Left ventricle myocardium inferior (tissue), 1 donor: ENCODE measurements around the gene AGPAT3. TPM values are rescaled to one million over a fixed set of nuclear protein-coding genes. Genes with fewer than 3 reads are reported as not detected.

Experiments
- DNase-seq: peaks from one replicate; pipeline ENCODE4 v3.0.0-alpha.2; 2020
- H3K27ac ChIP-seq: fragments of 200-600 bp; replicated peaks from 2 replicates; pipeline ENCODE4 v1.8.0; 2021
- H3K27me3 ChIP-seq: fragments of 200-600 bp; 2 replicates; pipeline ENCODE4 v1.8.0; 2021; ENCODE audit warnings: low read depth
- H3K36me3 ChIP-seq: fragments of 200-600 bp; 2 replicates; pipeline ENCODE4 v1.8.0; 2021
- H3K4me1 ChIP-seq: fragments of 200-600 bp; 2 replicates; pipeline ENCODE4 v1.8.0; 2021
- H3K4me3 ChIP-seq: fragments of 200-600 bp; 2 replicates; pipeline ENCODE4 v1.8.0; 2021; ENCODE audit warnings: mild to moderate bottlenecking, moderate library complexity
- H3K9me3 ChIP-seq: fragments of 200-600 bp; replicated peaks from 2 replicates; pipeline ENCODE4 v1.8.0; 2021
- intact Hi-C: fragments of 100-400 bp; cut with micrococcal nuclease; formaldehyde crosslinking; loops from one replicate; pipeline ENCODE4 v1.11.0; 2022
- total RNA-seq: library from RNA; stranded (reverse); fragmentation: NEBNext Ultra II Directional; extraction: Animal tissue kit (Norgen Biotek cat#: 25700); gene quantifications from one replicate; pipeline ENCODE4 v1.2.1, GENCODE V29; 2021
- TF ChIP-seq, protein P1 (sequence below): fragments of 200-600 bp; IDR thresholded peaks from 2 replicates; pipeline ENCODE4 v1.8.0; 2021; ENCODE audit warnings: antibody characterized with exemption, mild to moderate bottlenecking, borderline replicate concordance
- donor health status: DM: no; HTN: yes; CAD: no; lungs with severe emphysema.

The AGPAT3 gene
- total RNA-seq, 1 donor from 2014 or later, result 79.6 TPM

DNA sequence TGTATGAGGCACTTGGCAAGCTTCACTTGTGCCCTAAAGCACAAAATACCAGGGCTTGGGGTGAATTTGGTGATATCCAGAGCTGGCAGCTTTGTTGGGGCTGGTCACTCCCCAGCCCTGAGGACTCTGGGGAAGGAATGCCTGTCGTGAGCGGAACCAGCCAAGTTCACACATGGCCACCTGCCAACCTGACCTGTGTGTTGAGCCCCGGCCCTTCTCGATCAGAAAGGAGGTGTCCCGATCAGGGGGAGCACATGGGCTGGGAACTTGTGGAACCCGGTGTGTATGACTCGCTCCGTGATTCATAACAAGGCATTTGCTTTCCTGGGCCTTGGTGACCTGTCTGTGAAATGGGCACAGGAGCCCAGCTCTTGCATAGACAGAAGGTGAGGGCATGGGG is 43.1 kb downstream of the AGPAT3 start:
- Histone ChIP-seq H3K36me3 (peaks cover 9% of the 10 kb centered on the region), H3K27me3 (no peaks in the 10 kb centered on the region), H3K9me3 (peaks cover 9% of the 10 kb centered on the region), H3K4me3 (no peak overlapping the region), H3K27ac (peak overlapping the region; percentile 10), H3K4me1 (peaks cover 69% of the 10 kb centered on the region)
- intact Hi-C loops, result no loop called here
- no peak for DNase-seq
- TF ChIP-seq, protein P1, sequence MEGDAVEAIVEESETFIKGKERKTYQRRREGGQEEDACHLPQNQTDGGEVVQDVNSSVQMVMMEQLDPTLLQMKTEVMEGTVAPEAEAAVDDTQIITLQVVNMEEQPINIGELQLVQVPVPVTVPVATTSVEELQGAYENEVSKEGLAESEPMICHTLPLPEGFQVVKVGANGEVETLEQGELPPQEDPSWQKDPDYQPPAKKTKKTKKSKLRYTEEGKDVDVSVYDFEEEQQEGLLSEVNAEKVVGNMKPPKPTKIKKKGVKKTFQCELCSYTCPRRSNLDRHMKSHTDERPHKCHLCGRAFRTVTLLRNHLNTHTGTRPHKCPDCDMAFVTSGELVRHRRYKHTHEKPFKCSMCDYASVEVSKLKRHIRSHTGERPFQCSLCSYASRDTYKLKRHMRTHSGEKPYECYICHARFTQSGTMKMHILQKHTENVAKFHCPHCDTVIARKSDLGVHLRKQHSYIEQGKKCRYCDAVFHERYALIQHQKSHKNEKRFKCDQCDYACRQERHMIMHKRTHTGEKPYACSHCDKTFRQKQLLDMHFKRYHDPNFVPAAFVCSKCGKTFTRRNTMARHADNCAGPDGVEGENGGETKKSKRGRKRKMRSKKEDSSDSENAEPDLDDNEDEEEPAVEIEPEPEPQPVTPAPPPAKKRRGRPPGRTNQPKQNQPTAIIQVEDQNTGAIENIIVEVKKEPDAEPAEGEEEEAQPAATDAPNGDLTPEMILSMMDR, result no peak

GRCh38 chr21:43909741-43910400 is 44.8 kb downstream of the AGPAT3 start:
- no peaks in the 10 kb centered on the region for H3K27me3 ChIP-seq
- H3K4me1 ChIP-seq, result peaks cover 70% of the 10 kb centered on the region
- H3K36me3 ChIP-seq, result peaks cover 9% of the 10 kb centered on the region
- peaks cover 10% of the 10 kb centered on the region for H3K9me3 ChIP-seq
- DNase-seq, result no peak
- H3K4me3 ChIP-seq, result no peak overlapping the region
- no peak overlapping the region for H3K27ac ChIP-seq
- TF ChIP-seq, protein P1, result no peak
- intact Hi-C loops, result no loop called here

GRCh38 chr21:43910460-43910859 is 45.4 kb downstream of the AGPAT3 start:
- Histone ChIP-seq H3K27me3 (no peaks in the 10 kb centered on the region), H3K4me1 (peaks cover 69% of the 10 kb centered on the region), H3K4me3 (no peak overlapping the region), H3K9me3 (peaks cover 10% of the 10 kb centered on the region), H3K27ac (peak overlapping the region; percentile 56), H3K36me3 (peaks cover 9% of the 10 kb centered on the region)
- DNase-seq, result no peak
- intact Hi-C loops, result no loop called here
- TF ChIP-seq, protein P1, result no peak

DNA sequence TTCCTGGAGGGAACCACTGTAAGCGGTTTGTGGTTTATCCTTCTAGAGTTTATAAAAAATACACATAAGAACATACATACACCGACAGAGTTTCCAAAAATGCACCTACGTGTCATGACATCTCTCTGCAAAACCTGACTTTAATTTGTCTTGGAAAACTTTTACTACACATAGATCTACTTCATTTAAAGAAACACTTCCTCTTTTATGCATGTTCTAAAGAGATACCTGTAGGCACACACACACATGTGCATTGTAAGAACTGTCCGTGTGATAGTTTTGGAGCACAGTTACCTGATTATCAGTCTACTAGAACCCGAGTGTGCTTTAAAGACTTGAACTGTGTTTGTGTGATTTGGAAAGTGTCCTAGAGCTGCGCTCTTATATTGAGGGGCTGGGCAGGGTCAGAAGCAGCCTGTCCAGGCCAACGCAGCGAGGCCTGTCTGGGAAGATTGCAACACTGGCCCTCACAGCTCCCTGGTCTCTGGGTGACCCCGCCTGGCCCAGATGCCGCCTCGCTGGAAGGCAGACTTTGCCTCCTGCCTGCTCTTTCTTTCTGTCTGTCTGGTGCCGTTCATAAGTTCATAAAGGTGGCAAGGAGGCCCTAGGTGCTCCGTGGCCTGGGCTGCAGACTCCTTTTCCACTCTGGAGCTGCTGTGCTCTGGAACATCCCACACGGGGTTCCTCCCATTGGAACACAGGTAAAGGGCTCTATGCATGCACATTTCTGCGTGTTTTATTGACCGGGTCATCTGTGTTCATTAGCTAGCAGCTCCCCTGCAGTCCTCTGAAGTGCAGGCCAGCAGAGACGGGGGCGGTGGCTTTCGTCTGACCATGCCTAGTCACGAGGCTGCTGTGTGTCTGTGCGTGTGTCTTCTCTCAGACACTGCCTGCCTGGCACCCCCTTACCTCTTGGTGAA is 46.3 kb downstream of the AGPAT3 start:
- H3K27me3 ChIP-seq, result no peaks in the 10 kb centered on the region
- no peak overlapping the region for H3K4me3 ChIP-seq
- peaks cover 10% of the 10 kb centered on the region for H3K9me3 ChIP-seq
- TF ChIP-seq, protein P1, result no peak
- intact Hi-C loops, result no loop called here
- no peak for DNase-seq
- peak overlapping the region; percentile 56 for H3K27ac ChIP-seq
- peaks cover 9% of the 10 kb centered on the region for H3K36me3 ChIP-seq
- peaks cover 75% of the 10 kb centered on the region for H3K4me1 ChIP-seq

- Histone ChIP-seq H3K27ac (peak overlapping the region; percentile 56), H3K4me1 (peaks cover 81% of the 10 kb centered on the region), H3K4me3 (no peak overlapping the region), H3K27me3 (no peaks in the 10 kb centered on the region), H3K9me3 (peaks cover 10% of the 10 kb centered on the region), H3K36me3 (peaks cover 3% of the 10 kb centered on the region)
- DNase-seq, result no peak
- TF ChIP-seq, protein P1, result no peak
- intact Hi-C loops, result no loop called here
Measured at GRCh38 chr21:43911935-43912487, 47.0 kb downstream of the AGPAT3 start.
